SK-N-SH (cell line): Measurements from ENCODE around the gene NDST4. TPM values are rescaled to one million over a fixed set of nuclear protein-coding genes. Genes with fewer than 3 reads are reported as not detected.

ENCODE experiments used
- CTCF ChIA-PET: fragments of 300-600, 350-600 bp; formaldehyde crosslinking; extraction: SDS; loops from one replicate; lab custom pipeline; 2021; lab: Yijun Ruan, JAX
- POLR2A ChIA-PET: fragments of 350-600 bp; sonication (Branson Sonifier 250); formaldehyde crosslinking; extraction: SDS; loops from one replicate; lab custom pipeline; 2020; ENCODE audit warnings: antibody characterized with exemption, inconsistent platforms; lab: Yijun Ruan, JAX
- DNase-seq: peaks from one replicate; pipeline ENCODE4 v3.0.0; 2012
- H2AFZ ChIP-seq: fragments of 200-600 bp; sonication (generic); 2 replicates; pipeline ENCODE4 v1.8.1; 2016; ENCODE audit warnings: antibody characterized with exemption, mild to moderate bottlenecking, low read depth
- H3F3A ChIP-seq: fragments of 200-600 bp; sonication (generic); replicated peaks from 2 replicates; pipeline ENCODE3; 2016; ENCODE audit warnings: antibody characterized with exemption, mild to moderate bottlenecking; ENCODE audit not compliant: insufficient read depth
- H3K27ac ChIP-seq, 2 experiments: fragments of 200-500 bp in 1 of 2; fragments of 200-600 bp in 1 of 2; sonication (Bioruptor generic) in 1 of 2; sonication (generic), shearing (Covaris generic) in 1 of 2; 2 replicates each; pipeline versions ENCODE4 v1.5.1 to v1.6.1; 2014 to 2016; ENCODE audit warnings: low read depth in 2 of 2, inconsistent platforms in 1 of 2, low read length in 1 of 2, mild to moderate bottlenecking in 1 of 2, mixed read lengths in 1 of 2
- H3K27me3 ChIP-seq: fragments of 200-600 bp; sonication (generic), shearing (Covaris generic); 2 replicates; pipeline ENCODE4 v1.6.1; 2016; ENCODE audit warnings: mixed run types; ENCODE audit not compliant: insufficient read depth
- H3K36me3 ChIP-seq, 2 experiments: fragments of 200-500 bp in 1 of 2; fragments of 200-600 bp in 1 of 2; sonication (Bioruptor generic) in 1 of 2; sonication (generic) in 1 of 2; replicated peaks in 1 of 2; 2 replicates each; pipeline versions ENCODE3 to v1.5.1; 2014 to 2016; ENCODE audit warnings: low read length in 1 of 2, mild to moderate bottlenecking in 1 of 2; ENCODE audit not compliant: insufficient read depth in 2 of 2, control insufficient read depth in 1 of 2
- H3K4me1 ChIP-seq, 2 experiments: fragments of 200-500 bp in 1 of 2; fragments of 200-600 bp in 1 of 2; sonication (Bioruptor generic) in 1 of 2; sonication (generic), shearing (Covaris generic) in 1 of 2; 2 replicates each; pipeline versions ENCODE4 v1.5.1 to v1.6.1; 2014 to 2016; ENCODE audit warnings: low read depth in 1 of 2, low read length in 1 of 2, mixed run types in 1 of 2; ENCODE audit not compliant: insufficient read depth in 2 of 2, control insufficient read depth in 1 of 2
- H3K4me2 ChIP-seq: fragments of 200-600 bp; sonication (generic), shearing (Covaris generic); 2 replicates; pipeline ENCODE4 v1.6.1; 2017; ENCODE audit warnings: mixed run types
- H3K4me3 ChIP-seq, 2 experiments: fragments of 200-500 bp in 1 of 2; fragments of 200-600 bp in 1 of 2; sonication (Bioruptor generic) in 1 of 2; sonication (generic), shearing (Covaris generic) in 1 of 2; 2 replicates each; pipeline versions ENCODE4 v1.5.1 to v1.8.1; 2014 to 2016; ENCODE audit warnings: low read depth in 2 of 2, inconsistent platforms in 1 of 2, low read length in 1 of 2, mild to moderate bottlenecking in 1 of 2, mixed read lengths in 1 of 2, moderate library complexity in 1 of 2
- H3K79me2 ChIP-seq: fragments of 200-600 bp; sonication (generic); 2 replicates; pipeline ENCODE4 v1.8.1; 2017; ENCODE audit warnings: mild to moderate bottlenecking; ENCODE audit not compliant: insufficient read depth
- H3K9ac ChIP-seq: fragments of 200-600 bp; sonication (generic); 2 replicates; pipeline ENCODE4 v1.6.1; 2017; ENCODE audit warnings: mixed run types
- H3K9me2 ChIP-seq: fragments of 200-600 bp; sonication (generic); 2 replicates; pipeline ENCODE4 v1.6.1; 2017; ENCODE audit warnings: mixed run types
- H3K9me3 ChIP-seq: fragments of 200-600 bp; sonication (generic); 2 replicates; pipeline ENCODE4 v1.6.1; 2017; ENCODE audit warnings: mixed run types, mild to moderate bottlenecking, moderate library complexity
- H4K20me1 ChIP-seq: fragments of 200-600 bp; sonication (generic); 2 replicates; pipeline ENCODE4 v1.6.1; 2017; ENCODE audit warnings: mild to moderate bottlenecking, mixed run types; ENCODE audit not compliant: insufficient read depth
- EZH2phosphoT487 ChIP-seq: fragments of 200-600 bp; sonication (generic); IDR thresholded peaks from 2 replicates; pipeline ENCODE4 v1.6.1; 2017; ENCODE audit warnings: low read depth, mixed run types, mild to moderate bottlenecking, antibody characterized with exemption, moderate library complexity, borderline replicate concordance
- FOSL2 ChIP-seq: IDR thresholded peaks from 2 replicates; pipeline ENCODE4 v1.4.0; 2012; ENCODE audit warnings: low read depth, mild to moderate bottlenecking, moderate library complexity, borderline replicate concordance
- GABPA ChIP-seq: IDR thresholded peaks from 2 replicates; pipeline ENCODE4 v1.4.0; 2012; ENCODE audit warnings: low read depth, mild to moderate bottlenecking
- IRF3 ChIP-seq: fragments of 150-350 bp; IDR thresholded peaks from 2 replicates; pipeline ENCODE4 v1.6.1; 2016; ENCODE audit warnings: mild to moderate bottlenecking, low read depth, low read length
- JUND ChIP-seq: IDR thresholded peaks from 2 replicates; pipeline ENCODE4 v1.4.0; 2012
- MXI1 ChIP-seq: IDR thresholded peaks from 2 replicates; pipeline ENCODE4 v1.6.1; 2012; ENCODE audit warnings: mild to moderate bottlenecking, low read depth, low read length, improper control_type of control experiment
- NFIC ChIP-seq: IDR thresholded peaks from 2 replicates; pipeline ENCODE4 v1.4.0; 2012; ENCODE audit warnings: borderline replicate concordance
- NRF1 ChIP-seq: IDR thresholded peaks from 2 replicates; pipeline ENCODE4 v1.6.1; 2012; ENCODE audit warnings: low read depth, mild to moderate bottlenecking, low read length
- POLR2AphosphoS5 ChIP-seq: IDR thresholded peaks from 2 replicates; pipeline ENCODE4 v1.6.1; 2012; ENCODE audit warnings: low read depth, low read length
- RFX5 ChIP-seq: IDR thresholded peaks from 2 replicates; pipeline ENCODE4 v1.6.1; 2012; ENCODE audit warnings: mild to moderate bottlenecking, improper control_type of control experiment, low read length
- SMC3 ChIP-seq: IDR thresholded peaks from 2 replicates; pipeline ENCODE4 v1.6.1; 2012; ENCODE audit warnings: low read depth, low read length, improper control_type of control experiment
- TAF1 ChIP-seq: IDR thresholded peaks from 2 replicates; pipeline ENCODE4 v1.6.1; 2012; ENCODE audit warnings: low read depth, mild to moderate bottlenecking, low read length, moderate library complexity, borderline replicate concordance
- USF1 ChIP-seq: IDR thresholded peaks from 2 replicates; pipeline ENCODE4 v1.4.0; 2012; ENCODE audit warnings: low read depth, borderline replicate concordance
- YY1 ChIP-seq: IDR thresholded peaks from 2 replicates; pipeline ENCODE4 v1.4.0; 2012; ENCODE audit warnings: low read depth, mild to moderate bottlenecking
- WGBS: methylation state at CpG from one replicate; pipeline ENCODE4 v1.1.6; 2017; ENCODE audit warnings: low lambda C conversion rate; 5-methylcytosine and 5-hydroxymethylcytosine counted together
- polyA plus RNA-seq, 3 experiments: library from polyadenylated mRNA; depleted of rRNA; stranded (reverse); fragments of >200 nt; gene quantifications; 2 replicates each; pipeline ENCODE4 v1.2.3, GENCODE V29; 2012
- TF ChIP-seq, protein P1 (sequence below): fragments of 200-600 bp; sonication (generic); IDR thresholded peaks from 2 replicates; pipeline ENCODE4 v1.6.1; 2017; ENCODE audit warnings: antibody characterized with exemption, mild to moderate bottlenecking, moderate library complexity

The NDST4 gene
- not detected in 2 replicates for polyA plus RNA-seq (2012; rRNA removed)
- not detected in 2 replicates for polyA plus RNA-seq (2012; cell fraction: cytosol; rRNA removed)
- polyA plus RNA-seq (2012; cell fraction: nucleus; rRNA removed), result not detected in 2 replicates

DNA sequence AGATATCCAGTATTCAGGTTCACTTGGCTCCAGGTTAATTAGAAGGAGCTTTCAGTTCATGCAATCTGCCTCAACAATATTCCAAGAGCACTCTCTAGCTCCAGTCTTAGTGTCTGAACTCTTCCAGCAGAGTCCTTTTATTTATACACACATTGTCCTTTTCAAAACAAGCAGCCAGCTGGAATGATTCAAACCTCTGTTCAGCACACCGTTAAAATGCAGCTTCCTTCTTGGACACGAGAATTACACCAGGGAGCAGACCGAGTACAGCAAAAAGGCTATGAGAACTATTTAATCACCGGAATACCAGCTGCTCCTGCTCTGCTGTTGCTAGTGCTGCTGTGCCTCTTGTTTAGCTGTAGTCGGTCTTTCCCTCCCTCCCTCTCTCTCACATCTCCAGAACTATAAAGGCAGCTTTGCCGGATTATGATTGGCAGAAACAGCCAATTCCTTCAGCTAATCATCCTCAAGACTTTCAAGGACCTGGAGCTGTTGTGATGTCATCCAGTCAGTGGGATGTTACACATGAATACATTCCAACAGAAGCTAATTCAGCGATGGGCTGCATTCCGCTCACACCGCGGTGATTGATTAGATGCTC, at the start of gene NDST4:
Gene NDST4 (minus strand): TSS at position 115 of the 601 bp plus-strand sequence. CDS start 36,584 bp downstream, outside the sequence.
- 0 out of 4 replicates have a peak within 1 kb of the TSS, but pooled peaks of 1 of the 2 experiments have one; percentile 15 for H3K4me3 ChIP-seq
- no peak for TF ChIP-seq IRF3
- TF ChIP-seq USF1, result no peak
- no peak for TF ChIP-seq TAF1
- no peak for TF ChIP-seq FOSL2
- TF ChIP-seq POLR2AphosphoS5, result no peak
- TF ChIP-seq NFIC, result no peak
- no peak for TF ChIP-seq EZH2phosphoT487
- no peak for TF ChIP-seq NRF1
- TF ChIP-seq YY1, result no peak
- TF ChIP-seq MXI1, result no peak
- TF ChIP-seq, protein P1, sequence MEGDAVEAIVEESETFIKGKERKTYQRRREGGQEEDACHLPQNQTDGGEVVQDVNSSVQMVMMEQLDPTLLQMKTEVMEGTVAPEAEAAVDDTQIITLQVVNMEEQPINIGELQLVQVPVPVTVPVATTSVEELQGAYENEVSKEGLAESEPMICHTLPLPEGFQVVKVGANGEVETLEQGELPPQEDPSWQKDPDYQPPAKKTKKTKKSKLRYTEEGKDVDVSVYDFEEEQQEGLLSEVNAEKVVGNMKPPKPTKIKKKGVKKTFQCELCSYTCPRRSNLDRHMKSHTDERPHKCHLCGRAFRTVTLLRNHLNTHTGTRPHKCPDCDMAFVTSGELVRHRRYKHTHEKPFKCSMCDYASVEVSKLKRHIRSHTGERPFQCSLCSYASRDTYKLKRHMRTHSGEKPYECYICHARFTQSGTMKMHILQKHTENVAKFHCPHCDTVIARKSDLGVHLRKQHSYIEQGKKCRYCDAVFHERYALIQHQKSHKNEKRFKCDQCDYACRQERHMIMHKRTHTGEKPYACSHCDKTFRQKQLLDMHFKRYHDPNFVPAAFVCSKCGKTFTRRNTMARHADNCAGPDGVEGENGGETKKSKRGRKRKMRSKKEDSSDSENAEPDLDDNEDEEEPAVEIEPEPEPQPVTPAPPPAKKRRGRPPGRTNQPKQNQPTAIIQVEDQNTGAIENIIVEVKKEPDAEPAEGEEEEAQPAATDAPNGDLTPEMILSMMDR, result no peak
- no peak for TF ChIP-seq RFX5
- no peak for TF ChIP-seq JUND
- no peak for TF ChIP-seq GABPA
- TF ChIP-seq SMC3, result no peak
- no peaks in the 10 kb centered on the region for H3K9me2 ChIP-seq

More for the DNA sequence above, at the start of gene NDST4:
- Histone ChIP-seq H2AFZ (peak within 1 kb of the TSS; percentile 49; the same call in 1 of the 2 replicates), H3K36me3 (no peaks in the 10 kb centered on the region), H3K79me2 (no peaks in the 10 kb centered on the region), H3K9ac (no peak within 1 kb of the TSS), H3F3A (no peaks in the 10 kb centered on the region), H3K4me1 (no peaks in the 10 kb centered on the region), H3K9me3 (no peaks in the 10 kb centered on the region; the same call in 1 of the 2 replicates), H4K20me1 (no peaks in the 10 kb centered on the region), H3K4me2 (peak within 1 kb of the TSS; percentile 47), H3K27ac (no peak within 1 kb of the TSS), H3K27me3 (no peaks in the 10 kb centered on the region)
- no peak for DNase-seq
- ChIA-PET CTCF (interaction anchor here (0.9 to 1.0 kb wide), 3 partner anchors 423 to 739 kb away, joined by 3 to 4 read pairs (median 3); no protein-coding TSS in a partner anchor), POLR2A (no interaction called here)
- WGBS, result 6% methylated on average over 10 of the region's 10 CpGs
